OCI-LY1 (cell line): ENCODE measurements around the gene CACNA1H.
"Not testable (repeated sequence)": the region's sequence is repeated elsewhere in the genome, so short reads cannot be mapped to it uniquely, and the experiment has no call there.

ENCODE experiments used
- H2AFZ ChIP-seq: fragments of 200-600 bp; sonication (generic), shearing (Covaris generic); 2 replicates; pipeline ENCODE4 v1.6.0; 2014; ENCODE audit warnings: antibody characterized with exemption, mild to moderate bottlenecking, low read length
- H3F3A ChIP-seq: fragments of 200-600 bp; sonication (generic), shearing (Covaris generic); 2 replicates; pipeline ENCODE4 v1.6.0; 2014; ENCODE audit warnings: mild to moderate bottlenecking, antibody characterized with exemption, low read length, moderate library complexity; ENCODE audit not compliant: insufficient read depth
- H3K27ac ChIP-seq: fragments of 200-600 bp; sonication (generic); 2 replicates; pipeline ENCODE4 v1.5.1; 2014; ENCODE audit warnings: low read length, mixed run types, mild to moderate bottlenecking, low read depth; ENCODE audit not compliant: poor library complexity, severe bottlenecking
- H3K27me3 ChIP-seq: fragments of 200-600 bp; sonication (generic); 2 replicates; pipeline ENCODE4 v1.6.0; 2014; ENCODE audit warnings: antibody characterized with exemption, mild to moderate bottlenecking, low read length, moderate library complexity; ENCODE audit not compliant: insufficient read depth
- H3K36me3 ChIP-seq: fragments of 200-600 bp; sonication (generic); 2 replicates; pipeline ENCODE4 v1.6.1; 2014; ENCODE audit warnings: mild to moderate bottlenecking, antibody characterized with exemption, low read length, moderate library complexity, mixed read lengths; ENCODE audit not compliant: insufficient read depth
- H3K4me1 ChIP-seq: fragments of 200-600 bp; sonication (generic); 2 replicates; pipeline ENCODE4 v1.5.1; 2014; ENCODE audit warnings: mild to moderate bottlenecking, low read length, moderate library complexity; ENCODE audit not compliant: insufficient read depth, severe bottlenecking
- H3K4me2 ChIP-seq: fragments of 200-600 bp; sonication (generic), shearing (Covaris generic); 2 replicates; pipeline ENCODE4 v1.6.1; 2014; ENCODE audit warnings: low read length
- H3K4me3 ChIP-seq: fragments of 200-600 bp; sonication (generic); 2 replicates; pipeline ENCODE4 v1.5.1; 2014; ENCODE audit warnings: low read length, low read depth, mild to moderate bottlenecking, mixed read lengths; ENCODE audit not compliant: poor library complexity, severe bottlenecking
- H3K79me2 ChIP-seq: fragments of 200-600 bp; shearing (Covaris generic); 2 replicates; pipeline ENCODE4 v1.6.1; 2016; ENCODE audit warnings: mixed run types, low read length, mixed read lengths; ENCODE audit not compliant: insufficient read depth
- H3K9ac ChIP-seq: fragments of 200-600 bp; sonication (generic), shearing (Covaris generic); 2 replicates; pipeline ENCODE4 v1.6.1; 2014; ENCODE audit warnings: mild to moderate bottlenecking, low read length, mixed read lengths
- H3K9me2 ChIP-seq: fragments of 200-600 bp; sonication (generic), shearing (Covaris generic); 2 replicates; pipeline ENCODE4 v1.6.1; 2014; ENCODE audit warnings: low read depth, mild to moderate bottlenecking, low read length, mixed read lengths
- H3K9me3 ChIP-seq: fragments of 200-600 bp; shearing (Covaris generic); 2 replicates; pipeline ENCODE4 v1.6.1; 2014; ENCODE audit warnings: low read length, mixed read lengths
- H4K20me1 ChIP-seq: fragments of 200-600 bp; sonication (generic), shearing (Covaris generic); 2 replicates; pipeline ENCODE4 v1.6.0; 2016; ENCODE audit warnings: mild to moderate bottlenecking, low read length; ENCODE audit not compliant: insufficient read depth
- CTCF ChIP-seq: fragments of 200-600 bp; sonication (generic), shearing (Covaris generic); IDR thresholded peaks from 2 replicates; pipeline ENCODE4 v1.5.1; 2017; ENCODE audit warnings: mild to moderate bottlenecking, antibody characterized with exemption, low read length, moderate library complexity, mixed read lengths
- EZH2 ChIP-seq: fragments of 200-600 bp; sonication (generic), shearing (Covaris generic); IDR thresholded peaks from 2 replicates; pipeline ENCODE4 v1.8.0; 2017; ENCODE audit warnings: borderline replicate concordance, mixed run types, mild to moderate bottlenecking, antibody characterized with exemption, low read length, moderate library complexity, mixed read lengths

CACNA1H gene

GRCh38 chr16:1189455-1189854 is 36.5 kb downstream of the CACNA1H start:
- no peak overlapping the region for H3K27ac ChIP-seq
- H3F3A ChIP-seq, result no peaks in the 10 kb centered on the region
- H4K20me1 ChIP-seq, result no peaks in the 10 kb centered on the region
- H3K36me3 ChIP-seq, result no peaks in the 10 kb centered on the region
- no peaks in the 10 kb centered on the region for H3K9me3 ChIP-seq
- no peaks in the 10 kb centered on the region for H3K4me1 ChIP-seq
- no peaks in the 10 kb centered on the region for H3K9me2 ChIP-seq
- H3K9ac ChIP-seq, result no peak overlapping the region
- H3K4me2 ChIP-seq, result no peak overlapping the region
- H3K4me3 ChIP-seq, result no peak overlapping the region
- no peaks in the 10 kb centered on the region for H3K79me2 ChIP-seq
- H3K27me3 ChIP-seq, result no peaks in the 10 kb centered on the region
- TF ChIP-seq EZH2 (no peak), CTCF (no peak)
- no peak overlapping the region for H2AFZ ChIP-seq

GRCh38 chr16:1190789-1191188 is 37.9 kb downstream of the CACNA1H start:
- not testable (repeated sequence) for H3K4me1 ChIP-seq, H3K27ac ChIP-seq, H3K79me2 ChIP-seq, H2AFZ ChIP-seq, H3F3A ChIP-seq, H3K27me3 ChIP-seq, H3K9me2 ChIP-seq, H3K4me2 ChIP-seq, H4K20me1 ChIP-seq, H3K4me3 ChIP-seq, H3K36me3 ChIP-seq, H3K9me3 ChIP-seq, H3K9ac ChIP-seq

- no peak for TF ChIP-seq EZH2
- TF ChIP-seq CTCF, result no peak
- no peak overlapping the region for H2AFZ ChIP-seq
- no peaks in the 10 kb centered on the region for H3K79me2 ChIP-seq
- H3F3A ChIP-seq, result no peaks in the 10 kb centered on the region
- H3K4me2 ChIP-seq, result no peak overlapping the region
- H3K27me3 ChIP-seq, result no peaks in the 10 kb centered on the region
- H3K4me3 ChIP-seq, result no peak overlapping the region
- H3K9ac ChIP-seq, result no peak overlapping the region
- H4K20me1 ChIP-seq, result no peaks in the 10 kb centered on the region
- H3K9me3 ChIP-seq, result no peaks in the 10 kb centered on the region
- no peaks in the 10 kb centered on the region for H3K4me1 ChIP-seq
- H3K36me3 ChIP-seq, result no peaks in the 10 kb centered on the region
- H3K9me2 ChIP-seq, result no peaks in the 10 kb centered on the region
- H3K27ac ChIP-seq, result no peak overlapping the region
Observed at GRCh38 chr16:1192384-1193073, 39.6 kb downstream of the CACNA1H start.

DNA sequence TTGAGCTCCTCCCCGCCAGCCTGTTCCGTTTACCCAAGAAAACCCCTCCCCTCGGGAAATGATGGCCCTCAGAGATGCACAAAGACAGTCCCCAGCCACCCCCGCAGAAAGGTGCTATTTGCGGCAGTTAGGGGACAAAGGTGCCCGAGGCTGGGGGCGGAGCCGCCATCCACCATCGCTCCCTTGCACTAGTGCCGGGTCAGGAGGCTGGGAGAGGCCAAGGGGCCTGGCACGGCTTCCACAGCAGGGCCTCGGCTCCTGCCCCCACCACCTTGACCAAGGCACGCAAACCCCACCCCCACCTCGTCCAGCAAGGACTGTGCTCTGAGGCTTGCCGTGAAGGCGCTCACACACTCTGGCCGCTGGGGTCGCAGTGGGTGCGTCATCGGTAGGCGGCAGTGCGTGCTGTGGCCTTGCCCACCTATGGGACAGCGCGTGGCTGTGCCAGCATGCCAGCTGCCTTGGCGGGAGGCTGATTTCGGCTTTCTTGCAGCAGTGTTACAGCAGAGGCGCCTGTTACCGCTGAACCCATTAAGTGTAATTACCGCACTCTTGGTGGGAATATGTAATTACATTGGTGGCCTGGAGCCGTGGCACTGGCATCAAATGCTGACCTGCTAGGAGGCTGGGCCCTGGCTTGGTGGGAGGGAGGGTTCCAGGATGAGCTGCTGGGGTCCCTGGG is 40.4 kb downstream of the CACNA1H start:
- no peak overlapping the region for H3K27ac ChIP-seq
- H3K9me3 ChIP-seq, result no peaks in the 10 kb centered on the region
- H3K27me3 ChIP-seq, result no peaks in the 10 kb centered on the region
- no peaks in the 10 kb centered on the region for H4K20me1 ChIP-seq
- H2AFZ ChIP-seq, result no peak overlapping the region
- TF ChIP-seq EZH2, result no peak
- no peak for TF ChIP-seq CTCF
- no peak overlapping the region for H3K4me2 ChIP-seq
- H3K79me2 ChIP-seq, result no peaks in the 10 kb centered on the region
- H3K9ac ChIP-seq, result no peak overlapping the region
- no peaks in the 10 kb centered on the region for H3K4me1 ChIP-seq
- no peaks in the 10 kb centered on the region for H3F3A ChIP-seq
- H3K9me2 ChIP-seq, result no peaks in the 10 kb centered on the region
- no peak overlapping the region for H3K4me3 ChIP-seq
- no peaks in the 10 kb centered on the region for H3K36me3 ChIP-seq
